ENCODE results near the gene MAP3K14.

MAP3K14 gene

DNA sequence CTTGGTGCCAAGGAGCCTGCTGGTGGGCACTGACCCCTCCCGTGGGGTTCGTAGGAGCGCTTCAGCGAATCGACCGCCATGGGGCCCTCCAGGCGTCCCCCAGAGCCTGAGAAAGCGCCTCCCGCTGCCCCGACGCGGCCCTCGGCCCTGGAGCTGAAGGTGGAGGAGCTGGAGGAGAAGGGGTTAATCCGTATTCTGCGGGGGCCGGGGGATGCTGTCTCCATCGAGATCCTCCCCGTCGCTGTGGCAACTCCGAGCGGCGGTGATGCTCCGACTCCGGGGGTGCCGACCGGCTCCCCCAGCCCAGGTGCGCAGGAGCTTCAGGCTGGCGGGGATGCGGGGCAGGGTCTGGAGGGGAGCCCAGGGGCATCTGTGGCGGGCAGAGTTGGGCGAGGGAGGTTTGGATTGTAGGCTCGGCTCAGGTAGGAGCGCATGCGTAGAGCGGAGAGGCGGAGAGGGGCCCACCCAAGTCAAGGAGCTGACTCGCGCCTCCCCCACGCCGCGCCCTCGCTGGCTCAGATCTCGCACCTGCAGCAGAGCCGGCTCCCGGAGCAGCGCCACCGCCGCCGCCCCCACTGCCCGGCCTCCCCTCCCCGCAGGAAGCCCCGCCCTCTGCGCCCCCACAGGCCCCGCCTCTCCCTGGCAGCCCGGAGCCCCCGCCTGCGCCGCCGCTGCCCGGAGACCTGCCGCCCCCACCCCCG, 75.3 kb downstream of the MAP3K14 start:
- TF ChIP-seq ZNF274 (IDR thresholded peaks at IDR 0.05; ENCODE audit: low read depth, low read length) (no peak), YY1 (IDR thresholded peaks at IDR 0.05; ENCODE audit: insufficient read depth, insufficient read length) (no peak), SUZ12 (IDR thresholded peaks at IDR 0.05; ENCODE audit: extremely low read depth, insufficient read depth, insufficient read length) (no peak)
- Histone ChIP-seq H3K27me3 (ENCODE audit: insufficient read depth, insufficient read length) (peaks cover 36% of the 10 kb centered on the region), H3K9ac (ENCODE audit: insufficient read length, low read depth) (peak overlapping the region; percentile 68), H3K9me3 (ENCODE audit: insufficient read depth, low read length) (no peaks in the 10 kb centered on the region), H3K4me1 (ENCODE audit: insufficient read depth, insufficient read length) (peaks cover 14% of the 10 kb centered on the region), H3K4me3 (ENCODE audit: insufficient read length, low read depth) (peak overlapping the region; percentile 53), H3K36me3 (ENCODE audit: insufficient read depth, insufficient read length, low read length) (peaks cover 3% of the 10 kb centered on the region)
- no peak for DNase-seq (ENCODE audit: low read depth, low spot score)

DNA sequence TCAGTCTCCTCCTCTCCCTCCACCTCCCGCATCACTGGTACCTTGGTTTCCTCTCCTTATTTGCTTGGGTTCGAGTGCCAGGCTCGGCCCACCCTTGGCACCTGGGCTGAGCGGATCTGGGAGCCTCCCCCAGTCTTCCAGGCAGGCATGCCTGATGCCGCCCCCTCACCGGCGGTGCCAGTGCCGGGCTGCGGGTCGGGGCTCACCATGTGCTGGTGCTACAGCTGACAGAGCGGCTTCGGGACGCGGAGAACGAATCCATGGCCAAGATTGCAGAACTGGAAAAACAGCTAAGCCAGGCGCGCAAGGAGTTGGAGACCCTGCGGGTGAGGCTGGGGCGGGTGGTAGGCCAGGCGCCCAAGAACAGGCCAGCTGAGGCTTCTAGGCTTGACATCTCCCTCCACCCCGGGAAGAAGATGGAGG, 75.9 kb downstream of the MAP3K14 start:
- peaks cover 11% of the 10 kb centered on the region for H3K4me1 ChIP-seq (ENCODE audit: insufficient read depth, insufficient read length)
- DNase-seq (ENCODE audit: low read depth, low spot score) = no peak
- peaks cover 1% of the 10 kb centered on the region for H3K36me3 ChIP-seq (ENCODE audit: insufficient read depth, insufficient read length, low read length)
- no peaks in the 10 kb centered on the region for H3K9me3 ChIP-seq (ENCODE audit: insufficient read depth, low read length)
- peaks cover 35% of the 10 kb centered on the region for H3K27me3 ChIP-seq (ENCODE audit: insufficient read depth, insufficient read length)
- peak overlapping the region; percentile 53 for H3K4me3 ChIP-seq (ENCODE audit: insufficient read length, low read depth)
- TF ChIP-seq SUZ12 (IDR thresholded peaks at IDR 0.05; ENCODE audit: extremely low read depth, insufficient read depth, insufficient read length) = no peak
- no peak for TF ChIP-seq YY1 (IDR thresholded peaks at IDR 0.05; ENCODE audit: insufficient read depth, insufficient read length)
- TF ChIP-seq ZNF274 (IDR thresholded peaks at IDR 0.05; ENCODE audit: low read depth, low read length) = no peak
- peak overlapping the region; percentile 68 for H3K9ac ChIP-seq (ENCODE audit: insufficient read length, low read depth)

DNA sequence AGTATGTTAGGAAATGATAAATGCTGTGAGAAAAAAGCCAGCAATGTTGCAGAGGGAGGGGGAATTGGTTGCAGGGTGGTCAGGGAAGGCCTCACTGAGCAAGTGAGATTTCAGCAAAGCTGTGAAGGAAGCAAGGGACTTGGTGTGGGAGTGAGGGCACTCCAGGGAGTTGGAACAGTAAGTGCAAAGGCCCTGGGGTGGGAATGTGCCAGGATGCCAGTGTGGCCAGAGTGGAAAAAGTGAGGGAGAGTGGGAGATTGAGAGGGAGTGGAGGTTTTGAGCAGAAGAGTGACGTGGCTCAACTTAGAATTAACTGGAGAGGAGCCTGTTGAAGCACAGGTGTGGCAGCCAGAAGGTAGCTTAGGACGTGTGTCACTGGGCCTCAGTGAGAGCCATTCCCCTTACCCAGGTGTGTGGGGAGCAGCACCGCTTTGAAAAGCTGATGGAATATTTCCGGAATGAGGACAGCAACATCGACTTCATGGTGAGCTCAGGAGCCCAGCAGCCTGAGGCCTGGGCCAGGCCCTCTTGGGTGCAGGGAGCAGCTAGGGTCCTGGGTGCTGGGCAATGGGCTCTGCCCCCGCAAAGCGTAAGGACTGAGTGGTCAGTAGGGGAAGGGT, 78.6 kb downstream of the MAP3K14 start:
- no peaks in the 10 kb centered on the region for H3K9me3 ChIP-seq (ENCODE audit: insufficient read depth, low read length)
- peaks cover 37% of the 10 kb centered on the region for H3K27me3 ChIP-seq (ENCODE audit: insufficient read depth, insufficient read length)
- H3K36me3 ChIP-seq (ENCODE audit: insufficient read depth, insufficient read length, low read length) = no peaks in the 10 kb centered on the region

DNA sequence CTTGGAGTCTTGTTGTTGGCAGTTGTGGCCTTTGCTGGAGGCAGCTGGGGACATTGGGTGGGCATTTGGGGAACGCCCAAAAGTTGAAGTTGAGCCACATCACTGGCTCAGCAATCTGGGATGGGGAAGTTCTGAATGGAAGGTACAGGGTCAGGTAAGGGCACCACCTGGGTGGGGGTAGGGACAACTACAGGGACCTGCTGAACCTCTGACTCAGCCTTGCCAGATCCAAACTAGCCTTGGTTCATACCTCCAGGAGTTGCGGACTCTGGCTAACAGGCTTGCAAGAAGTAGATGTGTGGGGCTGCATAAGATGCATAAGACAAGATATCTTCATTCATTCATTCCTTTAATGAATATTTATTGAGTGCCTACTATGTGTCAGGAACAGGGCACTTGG, 79.1 kb downstream of the MAP3K14 start:
- Histone ChIP-seq H3K4me1 (ENCODE audit: insufficient read depth, insufficient read length) (peaks cover 21% of the 10 kb centered on the region), H3K9ac (ENCODE audit: insufficient read length, low read depth) (no peak overlapping the region), H3K27me3 (ENCODE audit: insufficient read depth, insufficient read length) (peaks cover 37% of the 10 kb centered on the region), H3K36me3 (ENCODE audit: insufficient read depth, insufficient read length, low read length) (no peaks in the 10 kb centered on the region), H3K4me3 (ENCODE audit: insufficient read length, low read depth) (no peak overlapping the region), H3K9me3 (ENCODE audit: insufficient read depth, low read length) (no peaks in the 10 kb centered on the region)
- TF ChIP-seq SUZ12 (IDR thresholded peaks at IDR 0.05; ENCODE audit: extremely low read depth, insufficient read depth, insufficient read length) = no peak
- TF ChIP-seq YY1 (IDR thresholded peaks at IDR 0.05; ENCODE audit: insufficient read depth, insufficient read length) = no peak
- TF ChIP-seq ZNF274 (IDR thresholded peaks at IDR 0.05; ENCODE audit: low read depth, low read length) = no peak
- DNase-seq (ENCODE audit: low read depth, low spot score) = no peak

More for the DNA sequence above, 78.6 kb downstream of the MAP3K14 start:
- DNase-seq (ENCODE audit: low read depth, low spot score) = no peak
- Histone ChIP-seq H3K9ac (ENCODE audit: insufficient read length, low read depth) (no peak overlapping the region), H3K4me3 (ENCODE audit: insufficient read length, low read depth) (no peak overlapping the region), H3K4me1 (ENCODE audit: insufficient read depth, insufficient read length) (peaks cover 19% of the 10 kb centered on the region)
- TF ChIP-seq ZNF274 (IDR thresholded peaks at IDR 0.05; ENCODE audit: low read depth, low read length) (no peak), SUZ12 (IDR thresholded peaks at IDR 0.05; ENCODE audit: extremely low read depth, insufficient read depth, insufficient read length) (no peak), YY1 (IDR thresholded peaks at IDR 0.05; ENCODE audit: insufficient read depth, insufficient read length) (no peak)

DNA sequence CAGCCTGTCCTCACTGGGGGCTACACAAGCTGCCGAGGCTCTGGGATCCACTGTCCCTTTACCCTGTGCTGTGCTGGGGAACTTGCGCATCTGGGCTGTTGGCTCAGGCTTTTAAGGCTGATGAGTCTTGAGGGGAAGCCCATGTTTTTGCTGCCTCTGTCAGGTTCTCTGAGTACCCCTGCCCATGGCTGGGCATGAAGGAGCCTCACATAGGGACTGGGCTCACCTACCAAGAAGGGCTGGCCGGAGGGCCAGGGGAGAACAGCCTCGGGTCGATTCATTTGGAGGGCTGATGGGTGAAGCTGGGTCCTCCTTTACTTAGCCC, 80.6 kb downstream of the MAP3K14 start:
- Histone ChIP-seq H3K4me1 (ENCODE audit: insufficient read depth, insufficient read length) (peaks cover 23% of the 10 kb centered on the region), H3K4me3 (ENCODE audit: insufficient read length, low read depth) (no peak overlapping the region), H3K27me3 (ENCODE audit: insufficient read depth, insufficient read length) (peaks cover 34% of the 10 kb centered on the region), H3K9me3 (ENCODE audit: insufficient read depth, low read length) (no peaks in the 10 kb centered on the region), H3K9ac (ENCODE audit: insufficient read length, low read depth) (no peak overlapping the region), H3K36me3 (ENCODE audit: insufficient read depth, insufficient read length, low read length) (no peaks in the 10 kb centered on the region)
- no peak for DNase-seq (ENCODE audit: low read depth, low spot score)
- TF ChIP-seq SUZ12 (IDR thresholded peaks at IDR 0.05; ENCODE audit: extremely low read depth, insufficient read depth, insufficient read length) = no peak
- no peak for TF ChIP-seq ZNF274 (IDR thresholded peaks at IDR 0.05; ENCODE audit: low read depth, low read length)
- no peak for TF ChIP-seq YY1 (IDR thresholded peaks at IDR 0.05; ENCODE audit: insufficient read depth, insufficient read length)

DNA sequence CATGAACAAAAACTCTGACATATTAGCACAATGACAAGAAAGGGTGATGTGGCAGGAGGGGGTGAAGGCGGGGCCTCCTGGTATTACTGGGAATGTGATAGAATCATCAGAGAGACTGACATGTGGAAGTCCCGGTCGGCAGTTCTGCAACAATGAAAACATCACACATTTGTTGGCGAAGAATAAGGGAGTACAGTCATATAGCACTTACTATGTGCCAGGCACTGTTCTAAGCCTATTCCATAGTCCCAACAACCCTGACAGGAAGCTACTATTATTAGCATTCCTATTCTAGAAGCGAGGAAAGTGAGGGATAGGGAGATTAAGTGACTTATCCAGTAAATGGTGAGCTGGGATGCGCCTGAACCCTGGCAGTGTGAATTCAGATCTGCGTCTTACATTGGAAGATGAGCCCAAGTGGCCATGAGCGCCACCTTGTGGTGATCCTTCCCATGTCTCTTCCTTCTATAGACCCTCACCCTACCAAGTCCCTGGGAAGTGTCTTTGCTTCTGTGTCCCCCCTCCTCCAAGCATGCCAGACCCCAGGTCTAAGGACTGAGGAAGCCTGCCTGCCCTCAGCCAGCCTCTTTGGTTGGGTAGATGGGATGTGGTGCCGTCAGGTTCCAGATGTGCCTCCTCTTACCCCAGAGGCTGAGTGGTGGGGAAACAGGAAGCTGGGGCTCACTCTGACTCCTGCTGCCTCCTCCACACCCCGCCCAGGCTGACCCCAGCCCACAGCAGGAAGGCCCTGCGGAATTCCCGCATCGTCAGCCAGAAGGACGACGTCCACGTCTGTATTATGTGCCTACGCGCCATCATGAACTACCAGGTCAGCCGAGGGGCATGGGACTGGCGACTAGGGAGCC, 81.2 kb downstream of the MAP3K14 start:
- H3K9ac ChIP-seq (ENCODE audit: insufficient read length, low read depth) = no peak overlapping the region
- H3K4me1 ChIP-seq (ENCODE audit: insufficient read depth, insufficient read length) = peaks cover 25% of the 10 kb centered on the region
- H3K9me3 ChIP-seq (ENCODE audit: insufficient read depth, low read length) = no peaks in the 10 kb centered on the region
- no peak overlapping the region for H3K4me3 ChIP-seq (ENCODE audit: insufficient read length, low read depth)
- DNase-seq (ENCODE audit: low read depth, low spot score) = peak; percentile 70
- H3K36me3 ChIP-seq (ENCODE audit: insufficient read depth, insufficient read length, low read length) = no peaks in the 10 kb centered on the region
- H3K27me3 ChIP-seq (ENCODE audit: insufficient read depth, insufficient read length) = peaks cover 28% of the 10 kb centered on the region
- TF ChIP-seq SUZ12 (IDR thresholded peaks at IDR 0.05; ENCODE audit: extremely low read depth, insufficient read depth, insufficient read length) = no peak
